ES-I3 (cell line): ENCODE results near the gene TEPSIN.

Source experiments
- H3K36me3 ChIP-seq: 2 replicates; pipeline ENCODE4 v1.6.1; 2013; ENCODE audit warnings: mild to moderate bottlenecking, low read length, control low read depth, moderate library complexity; ENCODE audit not compliant: insufficient read depth
- H3K4me1 ChIP-seq: 2 replicates; pipeline ENCODE4 v1.6.1; 2013; ENCODE audit warnings: mild to moderate bottlenecking, control low read depth, low read length; ENCODE audit not compliant: insufficient read depth
- H3K9ac ChIP-seq: 2 replicates; pipeline ENCODE4 v1.6.1; 2013; ENCODE audit warnings: low read depth, mild to moderate bottlenecking, low read length, moderate library complexity
- H3K9me3 ChIP-seq: 2 replicates; pipeline ENCODE4 v1.6.1; 2013; ENCODE audit warnings: mild to moderate bottlenecking, low read length, moderate library complexity; ENCODE audit not compliant: control insufficient read depth, insufficient read depth

The TEPSIN gene

DNA sequence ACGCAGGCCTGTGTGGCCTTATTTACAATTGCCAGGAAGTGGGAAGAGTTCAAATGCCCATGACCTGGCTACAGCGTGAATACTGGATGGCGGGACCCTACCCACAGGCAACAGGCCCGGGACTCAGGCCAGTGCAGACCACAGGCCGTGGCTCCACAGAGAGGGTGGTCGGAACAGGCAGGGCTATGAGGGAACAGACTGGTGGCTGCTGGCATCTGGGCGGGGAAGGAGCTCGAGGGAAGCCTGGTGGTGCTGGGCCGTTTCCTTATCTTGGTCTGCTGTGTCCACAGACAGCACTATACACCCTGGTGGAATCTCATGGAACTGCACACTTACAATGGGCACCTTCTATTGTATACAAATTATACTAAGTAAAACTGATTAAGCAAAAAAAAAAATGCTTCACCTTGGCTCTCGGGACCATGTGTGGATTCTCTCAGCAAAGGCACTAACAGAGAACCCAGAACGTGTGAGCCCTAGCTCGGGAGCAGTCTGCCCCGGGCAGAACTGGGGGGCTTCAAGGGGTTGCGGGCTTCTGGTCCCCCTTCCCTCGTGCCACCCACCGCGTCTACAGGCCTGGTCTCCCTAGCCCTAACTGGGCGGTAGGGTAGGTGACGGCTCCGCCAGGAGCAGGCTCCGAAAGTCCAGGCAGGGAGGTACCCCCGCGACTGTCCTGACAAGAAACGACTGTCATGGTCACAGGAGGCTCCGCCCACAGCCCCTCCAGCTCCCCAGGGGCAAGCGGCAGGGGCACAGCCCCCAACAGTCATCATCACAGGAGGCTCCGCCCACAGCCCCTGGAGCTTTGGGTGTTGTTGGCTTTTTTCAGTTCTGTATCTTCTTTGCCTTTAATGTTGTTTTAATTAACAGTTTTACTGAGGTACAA lies 37.9 kb downstream of the TEPSIN start:
- H3K36me3 ChIP-seq = 0 out of 2 replicates have a peak, but pooled peaks cover 2% of the 10 kb centered on the region
- H3K4me1 ChIP-seq = no peaks in the 10 kb centered on the region
- no peak overlapping the region for H3K9ac ChIP-seq
- no peaks in the 10 kb centered on the region for H3K9me3 ChIP-seq

DNA sequence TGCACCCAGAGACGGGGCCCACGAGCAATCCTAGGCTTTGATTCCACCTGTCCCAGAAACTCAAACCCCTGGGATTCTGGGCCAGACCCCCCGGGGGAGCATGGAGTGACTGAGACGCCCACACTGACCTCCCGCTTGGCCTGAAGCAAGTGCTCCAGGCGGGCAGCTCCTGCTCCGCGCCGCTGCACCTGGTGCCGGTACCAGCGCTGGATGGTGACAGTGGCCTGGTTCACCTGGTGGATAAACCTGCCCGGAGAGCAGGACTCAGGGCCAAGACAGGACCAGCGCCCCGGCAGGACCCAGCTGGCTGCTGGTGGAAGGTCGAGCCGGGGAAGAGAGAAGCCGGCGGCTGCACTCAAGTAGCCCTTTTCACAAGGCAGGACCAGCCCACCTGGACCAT lies 38.7 kb downstream of the TEPSIN start:
- 0 out of 2 replicates have a peak, but pooled peaks cover 2% of the 10 kb centered on the region for H3K36me3 ChIP-seq
- H3K4me1 ChIP-seq = no peaks in the 10 kb centered on the region
- no peaks in the 10 kb centered on the region for H3K9me3 ChIP-seq
- H3K9ac ChIP-seq = no peak overlapping the region

DNA sequence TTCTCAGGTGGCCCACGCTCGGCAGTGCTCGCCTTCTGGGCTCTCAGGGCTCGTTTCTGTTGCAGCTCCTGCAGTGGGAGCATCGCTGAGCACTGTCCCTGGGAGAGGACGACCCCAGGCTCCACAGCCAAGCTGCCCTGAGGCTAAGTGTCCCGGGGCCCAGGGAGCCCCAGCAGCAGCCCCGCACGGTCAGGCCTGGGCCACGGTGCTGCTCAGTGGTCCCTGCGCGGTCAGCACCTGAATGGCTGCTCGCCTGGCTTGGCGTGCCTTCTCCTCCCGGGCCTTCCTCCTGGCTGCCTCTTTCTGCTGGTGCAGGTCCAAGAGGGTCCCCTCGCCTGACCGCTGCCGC lies 39.4 kb downstream of the TEPSIN start:
- Histone ChIP-seq H3K9me3 (no peaks in the 10 kb centered on the region), H3K4me1 (no peaks in the 10 kb centered on the region), H3K9ac (no peak overlapping the region), H3K36me3 (0 out of 2 replicates have a peak, but pooled peaks cover 2% of the 10 kb centered on the region)

DNA sequence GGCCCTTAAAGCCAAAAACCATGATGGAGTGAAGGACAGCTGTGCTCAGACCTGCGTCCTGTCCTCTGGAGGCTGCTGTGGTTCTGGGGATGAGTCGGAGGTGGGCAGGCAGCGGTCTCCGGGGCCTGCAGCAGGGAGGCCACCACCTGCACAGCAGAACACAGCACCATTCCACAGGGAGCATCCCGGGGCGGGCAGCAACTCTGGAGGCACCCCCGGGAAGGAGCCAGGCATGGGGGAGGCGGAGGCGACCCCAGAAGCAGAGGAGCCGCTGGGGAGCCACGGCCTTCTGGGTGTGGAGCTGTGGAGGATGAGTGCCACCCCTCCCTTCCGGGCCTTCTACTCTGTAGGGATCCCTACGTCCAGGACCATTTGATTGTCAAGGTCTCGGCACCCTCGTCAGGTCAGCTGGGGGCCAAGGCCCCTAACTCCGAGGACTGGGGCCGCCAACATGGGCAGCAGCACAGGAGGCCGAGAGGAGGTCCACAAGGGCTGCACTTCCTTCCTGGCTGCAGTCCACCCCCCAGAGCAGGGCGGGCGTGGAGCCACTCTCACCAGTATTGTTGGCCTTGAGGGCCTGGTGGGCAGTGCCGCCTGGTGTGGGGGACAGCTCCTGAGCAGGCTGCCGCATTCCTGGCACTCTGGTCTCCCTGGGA lies 39.9 kb downstream of the TEPSIN start:
- no peaks in the 10 kb centered on the region for H3K9me3 ChIP-seq
- H3K9ac ChIP-seq = no peak overlapping the region
- H3K4me1 ChIP-seq = no peaks in the 10 kb centered on the region
- H3K36me3 ChIP-seq = 0 out of 2 replicates have a peak, but pooled peaks cover 2% of the 10 kb centered on the region

DNA sequence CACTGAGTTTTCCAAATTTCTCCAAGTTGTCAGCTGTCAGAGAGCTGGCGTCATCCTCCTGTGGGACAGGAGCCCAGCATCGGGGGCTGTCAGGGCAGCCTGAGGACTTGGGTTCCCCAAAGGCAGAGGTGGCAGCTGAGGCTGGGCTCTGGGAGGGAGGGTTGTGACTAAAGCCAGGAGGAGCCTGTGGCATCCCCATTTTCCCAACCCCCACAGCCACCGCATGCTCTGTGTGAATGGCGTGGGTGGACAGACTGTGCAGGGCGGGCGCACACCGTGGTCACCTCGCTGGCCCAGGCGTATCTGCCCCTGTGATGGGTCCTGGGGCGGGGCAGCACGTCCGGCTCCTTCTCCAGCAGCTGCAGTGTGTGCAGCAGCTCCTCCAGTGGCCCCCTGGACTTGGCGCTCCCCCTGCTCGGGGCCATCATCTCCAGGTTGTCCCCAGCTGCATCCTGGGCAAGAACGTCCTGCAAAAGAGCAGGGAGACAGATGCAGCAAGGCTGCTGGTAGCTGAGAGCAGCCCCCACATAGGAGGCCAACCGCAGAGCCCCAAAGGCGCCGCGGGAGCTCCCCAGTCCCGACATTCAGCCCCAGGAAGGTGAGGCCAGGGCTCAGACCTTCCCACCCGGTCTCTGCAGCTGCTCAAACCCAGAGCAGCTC lies 40.9 kb downstream of the TEPSIN start:
- H3K36me3 ChIP-seq = 0 out of 2 replicates have a peak, but pooled peaks cover 2% of the 10 kb centered on the region
- no peak overlapping the region for H3K9ac ChIP-seq

DNA sequence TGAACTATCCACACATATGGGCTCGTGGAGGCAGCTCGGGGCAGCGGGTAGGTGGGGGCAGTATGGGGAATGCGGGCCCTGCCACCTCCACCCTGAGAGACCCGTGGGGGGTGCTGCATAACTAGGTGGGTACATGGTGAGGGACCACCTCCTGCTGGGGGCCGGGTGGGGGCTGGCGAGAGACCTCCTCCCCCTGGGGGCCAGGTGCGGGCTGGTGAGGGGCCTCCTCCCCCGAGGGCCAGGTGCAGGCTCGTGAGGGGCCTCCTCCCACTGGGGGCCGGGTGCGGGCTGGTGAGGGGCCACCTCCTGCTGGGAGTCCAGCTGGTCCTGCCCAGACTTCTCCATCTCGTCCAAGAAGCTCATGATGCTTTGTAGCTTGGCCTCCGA lies 41.5 kb downstream of the TEPSIN start:
- Histone ChIP-seq H3K9me3 (no peaks in the 10 kb centered on the region), H3K9ac (no peak overlapping the region), H3K4me1 (no peaks in the 10 kb centered on the region; the same call in 1 of the 2 replicates), H3K36me3 (0 out of 2 replicates have a peak, but pooled peaks cover 2% of the 10 kb centered on the region)

More for the DNA sequence above, 40.9 kb downstream of the TEPSIN start:
- H3K9me3 ChIP-seq = no peaks in the 10 kb centered on the region
- no peaks in the 10 kb centered on the region; the same call in 1 of the 2 replicates for H3K4me1 ChIP-seq

DNA sequence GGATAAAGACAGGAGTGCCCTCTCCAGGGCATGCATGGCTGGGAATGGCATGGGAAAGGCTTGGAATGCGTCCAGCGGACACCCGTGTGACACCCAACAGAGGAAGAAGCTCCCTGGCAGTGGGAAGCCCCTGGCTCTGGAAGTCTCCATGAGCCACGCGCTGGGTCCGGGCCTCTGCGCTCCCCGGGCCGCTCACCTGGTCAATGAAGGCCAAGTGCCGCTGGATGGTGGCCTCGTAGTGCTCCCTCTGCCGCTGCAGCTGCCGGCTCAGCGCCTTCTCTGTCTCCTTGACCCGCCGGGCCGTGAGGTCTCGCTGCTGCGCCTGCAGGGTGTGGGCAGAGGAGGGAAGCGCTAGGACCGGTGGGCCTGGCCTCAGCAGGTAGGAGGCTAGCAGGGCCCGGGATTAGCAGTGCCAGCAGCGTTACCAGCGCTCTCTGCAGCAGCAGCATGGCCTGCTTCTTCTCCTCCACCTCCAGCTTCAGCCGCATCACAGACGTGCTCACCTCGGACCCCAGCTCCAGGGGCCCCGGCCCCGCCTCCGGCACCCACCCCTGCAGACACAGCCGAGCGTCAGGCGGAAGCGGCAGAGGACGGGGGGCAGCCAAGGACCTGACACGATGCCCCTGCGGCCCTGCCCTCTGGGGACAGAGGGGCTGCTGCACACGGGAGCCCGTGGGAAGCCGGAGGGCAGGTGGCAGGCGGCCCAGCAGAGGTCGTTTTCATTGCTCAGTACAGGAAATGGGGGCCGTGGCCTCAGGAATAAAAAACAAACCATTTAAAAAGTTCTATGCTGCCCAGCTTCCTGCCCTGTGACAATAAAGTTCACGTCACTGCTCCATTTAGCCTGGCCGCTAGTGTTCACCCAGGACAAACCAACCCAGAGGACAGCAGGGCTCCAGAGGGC lies 42.1 kb downstream of the TEPSIN start:
- Histone ChIP-seq H3K4me1 (no peaks in the 10 kb centered on the region; the same call in 1 of the 2 replicates), H3K36me3 (0 out of 2 replicates have a peak, but pooled peaks cover 2% of the 10 kb centered on the region), H3K9me3 (no peaks in the 10 kb centered on the region), H3K9ac (no peak overlapping the region)

DNA sequence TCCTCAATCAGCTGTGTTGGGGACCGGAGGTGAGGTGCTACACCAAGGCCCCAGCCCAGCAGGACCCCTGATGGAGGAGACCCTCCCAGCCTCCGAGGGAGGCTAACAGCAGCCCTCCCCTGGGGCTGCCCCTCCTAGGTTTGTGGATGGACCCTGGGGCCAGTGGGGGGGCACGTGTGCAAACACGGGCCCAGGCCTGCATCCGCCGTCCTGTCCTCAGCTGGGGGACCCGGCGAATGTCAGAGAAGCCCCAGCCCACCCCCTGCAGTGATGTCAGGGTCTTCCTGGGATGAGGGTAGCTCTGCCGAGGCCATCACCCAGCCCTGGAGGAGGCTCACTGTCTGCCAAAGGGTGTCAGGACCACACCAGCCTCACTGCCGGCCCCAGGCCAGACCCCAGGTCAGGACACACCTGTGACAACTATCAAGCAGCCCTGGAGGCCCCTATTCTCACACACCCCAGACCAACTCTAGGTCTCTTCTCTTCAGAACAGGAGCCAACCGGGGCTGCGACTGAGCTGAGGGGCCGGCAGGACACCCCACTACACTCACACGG lies 42.8 kb downstream of the TEPSIN start:
- Histone ChIP-seq H3K4me1 (no peaks in the 10 kb centered on the region; the same call in 1 of the 2 replicates), H3K36me3 (0 out of 2 replicates have a peak, but pooled peaks cover 2% of the 10 kb centered on the region), H3K9me3 (no peaks in the 10 kb centered on the region), H3K9ac (no peak overlapping the region)

DNA sequence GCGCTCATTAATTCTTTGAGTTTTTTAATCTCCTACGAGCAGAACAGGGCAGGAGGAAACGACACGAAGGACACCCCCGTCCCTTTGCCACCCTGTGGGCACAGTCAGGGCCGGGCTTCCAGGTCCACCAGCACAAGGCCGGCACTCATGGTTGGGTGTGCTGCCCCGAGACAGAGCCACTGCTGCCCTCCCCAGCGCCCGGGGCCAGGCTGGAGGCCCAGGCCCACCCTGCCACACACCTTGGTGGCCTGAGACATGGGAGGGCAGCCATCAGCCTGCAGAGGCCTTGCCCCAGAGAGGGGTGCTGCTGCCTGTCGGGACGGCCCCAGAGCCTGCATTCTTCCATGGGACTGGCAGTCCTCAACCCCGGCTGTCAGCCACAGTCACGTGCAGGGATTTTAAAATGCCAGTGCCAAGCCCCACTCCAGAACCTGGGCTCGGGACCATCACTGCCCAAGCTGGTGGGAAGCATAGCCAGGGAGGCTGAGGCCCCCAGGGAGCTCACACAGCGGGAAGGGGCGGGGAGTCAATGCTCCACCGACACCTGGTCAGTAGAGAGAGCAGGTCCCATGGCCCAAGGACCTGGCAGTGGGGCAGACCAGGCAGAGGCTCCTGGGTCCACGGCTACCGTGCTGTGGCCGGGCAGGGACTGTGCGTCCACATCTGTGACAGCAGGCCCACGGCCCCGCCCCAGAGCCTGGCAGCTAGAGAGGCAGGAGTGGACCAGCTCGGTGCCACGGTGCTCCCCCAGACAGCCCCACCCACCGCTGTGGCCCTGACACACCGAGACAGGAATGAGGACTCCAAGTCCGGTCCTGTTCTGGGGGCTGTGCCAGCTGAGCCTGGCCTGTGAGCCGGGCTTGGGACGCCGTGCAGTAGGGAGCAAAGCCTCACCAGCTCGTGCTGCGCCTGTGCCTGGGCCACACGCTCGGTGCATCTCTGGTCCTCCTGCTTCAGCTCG lies 43.6 kb downstream of the TEPSIN start:
- 0 out of 2 replicates have a peak, but pooled peaks cover 2% of the 10 kb centered on the region for H3K36me3 ChIP-seq
- no peak overlapping the region for H3K9ac ChIP-seq
- no peaks in the 10 kb centered on the region for H3K9me3 ChIP-seq
- H3K4me1 ChIP-seq = no peaks in the 10 kb centered on the region; the same call in 1 of the 2 replicates

DNA sequence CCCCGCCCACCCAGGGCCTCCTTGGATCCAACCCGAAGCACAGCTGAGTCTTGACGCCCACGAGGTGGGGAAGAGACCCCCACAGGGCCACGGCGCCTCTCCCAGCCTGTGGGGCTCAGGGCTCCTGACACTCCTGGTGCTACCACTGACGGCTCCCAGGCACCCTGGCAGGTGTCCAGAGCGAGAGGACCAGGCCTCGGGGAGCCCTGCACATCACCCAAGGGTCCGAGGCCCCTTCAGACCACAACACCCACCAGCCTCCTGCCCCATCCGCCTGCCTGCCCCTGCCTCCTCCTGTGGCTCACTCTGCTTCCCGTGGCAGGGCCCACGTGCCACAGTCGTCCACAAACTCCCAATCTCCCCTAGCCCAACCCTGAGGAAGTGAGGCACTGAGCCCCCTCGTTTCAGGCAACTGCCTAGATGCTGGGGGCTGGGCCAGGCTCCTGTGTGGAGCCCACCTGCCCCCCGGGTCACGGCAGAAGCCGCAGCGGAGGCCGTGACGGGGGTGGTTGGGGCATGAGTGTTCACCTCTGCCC lies 44.6 kb downstream of the TEPSIN start:
- Histone ChIP-seq H3K9ac (no peak overlapping the region), H3K36me3 (0 out of 2 replicates have a peak, but pooled peaks cover 2% of the 10 kb centered on the region)

DNA sequence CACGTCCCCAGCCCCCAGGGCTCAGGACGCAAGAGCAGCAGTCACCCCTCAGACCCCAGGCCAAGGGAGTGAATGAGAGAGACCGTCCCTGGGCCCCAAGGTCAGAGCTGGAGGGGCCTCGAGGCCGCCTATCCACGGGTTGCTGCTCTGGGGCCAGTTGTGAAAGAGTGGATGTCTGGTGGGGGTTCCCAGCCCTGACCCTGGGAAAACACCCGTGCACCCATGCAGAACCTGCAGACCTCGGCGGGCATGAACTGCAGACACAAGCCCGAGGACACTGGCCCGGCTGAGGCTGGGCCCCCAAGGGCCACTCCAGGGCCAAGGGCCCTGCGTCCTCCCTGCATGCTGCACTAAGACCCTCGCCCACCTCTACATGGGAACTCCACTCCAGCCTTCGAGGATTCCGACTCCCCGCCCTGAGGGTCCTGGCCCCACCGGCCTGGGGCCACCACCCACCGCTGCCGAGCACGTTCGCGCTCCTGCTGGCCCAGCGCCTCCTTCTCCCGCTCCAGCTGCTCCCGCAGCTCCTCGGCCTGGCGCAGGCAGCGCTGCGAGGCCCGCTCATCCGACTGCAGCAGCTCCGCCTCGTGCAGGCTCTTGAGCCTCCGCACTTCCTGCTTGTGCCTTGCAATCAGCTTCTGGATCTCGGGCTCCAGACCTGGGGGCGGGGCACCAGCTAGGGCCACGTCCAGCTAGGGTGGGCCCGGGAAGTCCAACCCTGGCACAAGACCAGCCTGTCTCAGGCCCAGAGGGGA lies 45.2 kb downstream of the TEPSIN start:
- Histone ChIP-seq H3K9ac (no peak overlapping the region), H3K36me3 (0 out of 2 replicates have a peak, but pooled peaks cover 2% of the 10 kb centered on the region)

More for the DNA sequence above, 44.6 kb downstream of the TEPSIN start:
- Histone ChIP-seq H3K4me1 (no peaks in the 10 kb centered on the region; the same call in 1 of the 2 replicates), H3K9me3 (no peaks in the 10 kb centered on the region)

DNA sequence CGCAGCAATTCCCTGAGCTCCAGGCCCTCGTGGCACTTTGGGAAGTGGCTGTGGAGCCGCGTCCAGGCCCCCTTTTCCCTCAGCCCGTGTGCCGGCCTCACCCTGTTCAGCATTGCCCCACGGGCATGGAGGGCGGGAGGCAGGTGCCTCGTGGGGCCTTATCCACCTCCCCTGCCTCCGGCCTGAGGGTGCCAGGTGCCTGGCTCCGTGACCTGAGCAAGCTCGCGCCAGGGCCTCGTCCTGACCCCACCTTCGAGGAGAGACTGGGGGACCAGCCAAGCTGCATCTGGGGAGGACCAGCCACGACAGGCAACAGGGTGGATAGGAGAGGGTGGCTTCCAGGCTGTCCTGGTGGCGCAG lies 45.8 kb downstream of the TEPSIN start:
- no peaks in the 10 kb centered on the region for H3K9me3 ChIP-seq
- 0 out of 2 replicates have a peak, but pooled peaks cover 2% of the 10 kb centered on the region for H3K36me3 ChIP-seq
- no peak overlapping the region for H3K9ac ChIP-seq
- H3K4me1 ChIP-seq = no peaks in the 10 kb centered on the region; the same call in 1 of the 2 replicates

More for the DNA sequence above, 45.2 kb downstream of the TEPSIN start:
- Histone ChIP-seq H3K9me3 (no peaks in the 10 kb centered on the region), H3K4me1 (no peaks in the 10 kb centered on the region; the same call in 1 of the 2 replicates)
